ENCODE measurements around the gene RRH.
A peak's percentile ranks its signal among the peaks of the same experiment; 100 is the strongest.
"Not testable (repeated sequence)": the region's sequence is repeated elsewhere in the genome, so short reads cannot be mapped to it uniquely, and the experiment has no call there.

RRH gene, protein sequence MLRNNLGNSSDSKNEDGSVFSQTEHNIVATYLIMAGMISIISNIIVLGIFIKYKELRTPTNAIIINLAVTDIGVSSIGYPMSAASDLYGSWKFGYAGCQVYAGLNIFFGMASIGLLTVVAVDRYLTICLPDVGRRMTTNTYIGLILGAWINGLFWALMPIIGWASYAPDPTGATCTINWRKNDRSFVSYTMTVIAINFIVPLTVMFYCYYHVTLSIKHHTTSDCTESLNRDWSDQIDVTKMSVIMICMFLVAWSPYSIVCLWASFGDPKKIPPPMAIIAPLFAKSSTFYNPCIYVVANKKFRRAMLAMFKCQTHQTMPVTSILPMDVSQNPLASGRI

DNA sequence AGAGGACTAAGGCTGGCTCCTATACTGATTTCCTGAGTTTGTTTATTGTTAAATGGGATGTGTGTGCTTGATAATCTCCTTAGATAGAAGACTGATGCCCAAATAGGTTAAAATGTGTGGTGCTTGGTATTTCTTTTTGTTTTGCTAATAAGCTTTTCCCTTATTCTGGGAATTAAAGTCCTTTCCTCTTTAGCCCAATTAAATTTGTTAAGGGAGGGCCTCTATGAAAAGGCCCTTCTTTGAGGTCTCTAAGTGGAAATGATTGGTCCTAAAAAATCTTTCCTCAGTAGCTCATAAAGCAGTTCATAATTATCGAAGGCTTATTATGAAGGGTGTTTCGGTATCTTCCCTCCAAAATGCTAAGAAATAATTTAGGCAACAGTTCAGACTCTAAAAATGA, at the start of gene RRH:
Gene RRH, plus strand, starts transcription at position 301 of the 400 bp plus-strand sequence. Its CDS starts 56 bp downstream, at position 357.
- DNase-seq = no peak

DNA sequence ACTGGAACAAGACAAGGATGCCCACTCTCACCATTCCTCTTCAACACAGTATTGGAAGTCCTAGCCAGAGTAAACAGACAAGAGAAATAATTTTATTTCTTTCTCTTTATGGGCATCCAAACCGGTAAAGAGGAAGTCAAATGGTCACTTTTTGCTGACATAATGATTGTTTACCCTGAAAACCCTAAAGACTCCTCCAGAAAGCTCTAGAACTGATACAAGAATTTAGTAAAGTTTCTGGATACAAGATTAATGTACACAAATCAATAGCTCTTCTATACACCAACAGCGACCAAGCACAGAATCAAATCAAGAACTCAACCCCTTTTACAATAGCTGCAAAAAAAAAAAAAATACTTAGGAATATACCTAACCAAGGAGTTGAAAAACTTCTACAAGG, 45.7 kb upstream of the RRH start:
- DNase-seq = not testable (repeated sequence)

DNA sequence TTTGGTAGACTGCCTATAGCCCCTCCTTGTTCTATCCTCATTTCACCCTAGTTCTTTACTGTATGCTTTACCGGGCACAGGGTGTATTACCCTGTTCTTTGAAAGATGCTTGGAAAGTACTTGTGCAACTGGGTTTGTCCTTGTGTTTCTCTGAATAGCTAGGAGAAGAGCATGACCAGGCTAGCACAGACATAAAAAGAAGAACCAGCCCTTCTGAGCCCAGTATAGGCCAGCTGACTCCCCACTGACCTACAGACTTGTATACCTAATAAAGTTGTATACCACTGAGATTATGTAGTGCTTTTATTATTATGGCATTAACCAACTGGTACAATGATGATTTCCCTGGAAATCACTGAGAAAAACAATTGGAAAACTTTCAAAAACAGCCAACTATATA, 40.9 kb upstream of the RRH start:
- DNase-seq = no peak

DNA sequence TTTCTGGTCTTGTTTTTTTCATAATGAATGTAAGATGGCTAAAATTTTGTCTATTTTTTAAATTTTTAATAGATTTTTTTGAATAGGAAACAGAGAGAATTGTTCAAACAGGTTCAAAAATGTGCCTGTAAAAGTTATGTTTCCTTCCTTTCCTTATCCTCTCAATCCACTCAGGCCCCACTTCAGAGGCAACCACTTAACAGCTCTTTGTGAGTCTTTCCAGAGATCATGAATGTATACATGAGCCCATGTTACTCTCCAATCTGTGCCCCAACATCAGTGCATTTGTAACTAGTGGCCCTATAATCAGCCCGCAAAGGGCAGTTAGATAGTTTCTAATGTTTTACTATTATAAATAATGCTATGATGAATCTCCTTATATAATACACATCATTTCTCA, 40.0 kb upstream of the RRH start:
- DNase-seq = no peak

DNA sequence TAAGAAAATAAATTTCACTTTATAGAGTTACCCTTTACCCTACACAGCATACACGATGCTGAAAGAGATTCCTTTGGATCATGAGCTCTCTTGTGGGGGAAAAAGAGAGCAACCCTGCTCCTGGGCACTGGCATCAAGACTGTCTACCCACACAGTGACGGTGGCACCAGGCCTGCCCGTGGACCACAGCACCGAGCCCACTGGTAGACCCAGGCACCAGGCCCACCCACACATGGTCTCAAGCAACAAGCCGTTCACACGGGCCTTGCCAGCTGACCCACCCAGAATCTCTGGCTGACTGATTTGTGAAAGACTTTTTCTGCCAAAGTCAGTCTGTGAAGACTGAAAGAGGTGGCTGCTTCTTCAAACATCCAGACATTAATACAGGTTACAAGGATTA, 32.7 kb upstream of the RRH start:
- no peak for DNase-seq

DNA sequence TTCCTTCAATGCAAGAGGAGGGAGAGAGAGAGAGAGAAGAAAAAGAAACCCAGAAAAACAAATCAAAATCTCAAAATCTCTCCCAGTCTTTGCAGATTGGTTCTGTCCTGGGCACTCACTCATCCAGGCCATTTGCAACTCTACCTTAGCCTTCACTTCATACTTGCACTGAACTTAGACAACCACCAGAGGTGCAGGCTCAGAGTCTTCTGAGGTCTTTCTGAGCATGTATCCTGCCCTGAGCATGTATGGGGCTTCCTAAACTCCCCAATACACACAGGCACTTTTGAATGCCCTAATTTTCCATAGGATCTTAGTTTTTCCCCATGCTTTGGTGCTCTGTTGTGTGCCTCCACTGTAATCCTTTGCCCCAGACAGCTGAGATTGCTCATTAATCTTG, 28.9 kb upstream of the RRH start:
- DNase-seq = no peak

DNA sequence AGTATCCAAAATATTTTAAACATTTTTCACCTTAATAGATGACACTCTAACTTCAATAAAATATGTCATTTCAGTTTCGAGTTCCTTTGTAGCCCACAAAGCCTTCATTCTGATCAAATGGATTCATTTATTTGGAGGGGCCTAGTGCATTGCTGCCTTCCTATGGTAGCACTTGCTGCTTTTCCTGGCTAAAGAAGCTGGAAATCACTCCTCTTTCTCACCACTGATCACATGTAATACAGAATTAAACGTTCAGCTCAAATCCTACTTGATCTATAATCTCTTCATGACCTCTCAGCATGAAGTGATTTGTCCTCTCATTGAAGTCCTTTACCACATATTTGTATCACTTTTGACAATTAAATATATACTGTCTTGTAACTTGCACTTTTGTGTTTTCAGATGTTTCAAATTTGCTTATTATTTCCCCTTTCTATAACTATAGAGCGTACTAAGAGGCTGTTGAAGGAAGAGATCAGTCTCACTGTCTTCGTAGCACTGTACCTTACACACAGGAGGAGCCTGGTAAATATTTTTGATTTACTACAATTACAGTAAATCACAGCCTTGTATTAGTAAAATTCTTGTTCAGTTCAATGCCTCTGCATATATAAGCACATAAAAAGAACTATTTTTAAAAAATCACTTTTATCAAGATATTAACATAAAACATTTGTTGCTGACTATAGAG, 26.5 kb upstream of the RRH start:
- no peak for DNase-seq

DNA sequence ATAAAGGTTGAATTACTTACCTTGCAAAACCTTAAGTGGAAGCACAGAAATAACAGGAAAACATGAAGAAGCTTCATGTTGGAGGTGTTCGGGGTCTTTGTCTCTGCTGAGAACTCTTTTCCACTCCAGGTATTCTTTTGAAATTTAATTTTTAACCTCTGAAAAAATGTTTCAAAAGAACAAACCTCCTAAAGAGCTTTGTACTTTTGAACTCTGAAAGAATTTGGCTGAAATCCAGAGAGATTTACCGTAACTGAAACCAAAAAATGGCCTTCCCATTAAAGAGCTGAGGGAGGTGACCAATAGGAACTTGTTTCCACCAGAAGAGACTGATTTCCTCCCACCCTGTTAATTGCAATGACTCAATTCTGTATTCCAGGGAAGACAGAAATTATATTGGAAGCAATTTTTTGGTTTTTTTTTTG, 25.9 kb upstream of the RRH start, which contains the start of gene CFI:
Gene CFI, minus strand, starts transcription at position 105 of the 425 bp plus-strand sequence. Its CDS starts 28 bp downstream, at position 77.
- DNase-seq = no peak

DNA sequence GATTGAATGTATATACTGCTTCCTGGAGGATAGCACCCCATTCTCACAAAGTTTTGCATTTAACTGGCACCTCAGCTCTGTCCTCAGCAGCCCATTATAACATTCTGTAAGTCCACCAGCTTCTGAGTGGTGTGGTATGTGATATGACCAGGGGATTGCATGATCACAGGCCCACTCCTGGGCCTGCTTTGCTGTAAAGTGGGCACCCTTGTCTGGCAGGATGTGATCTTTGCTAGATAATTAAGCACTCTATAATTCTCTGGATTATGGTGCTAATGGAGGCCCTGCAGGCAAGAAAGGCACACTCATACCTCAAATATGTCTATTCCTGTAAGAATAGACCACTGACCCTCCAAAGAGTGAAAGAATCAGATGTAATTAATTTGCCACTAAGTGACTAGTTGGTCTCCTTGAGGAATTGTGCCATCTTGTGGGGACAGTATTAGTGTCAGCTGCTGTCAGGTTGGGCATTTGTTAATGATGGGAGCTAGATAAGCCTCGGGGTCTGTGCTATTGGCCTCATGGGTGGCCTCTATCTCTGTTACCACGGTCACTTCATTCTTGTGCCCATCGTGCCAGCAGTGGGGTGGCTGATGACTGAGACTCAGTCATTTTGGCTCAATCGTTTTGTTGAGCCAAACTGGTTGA, 23.7 kb upstream of the RRH start:
- no peak for DNase-seq

DNA sequence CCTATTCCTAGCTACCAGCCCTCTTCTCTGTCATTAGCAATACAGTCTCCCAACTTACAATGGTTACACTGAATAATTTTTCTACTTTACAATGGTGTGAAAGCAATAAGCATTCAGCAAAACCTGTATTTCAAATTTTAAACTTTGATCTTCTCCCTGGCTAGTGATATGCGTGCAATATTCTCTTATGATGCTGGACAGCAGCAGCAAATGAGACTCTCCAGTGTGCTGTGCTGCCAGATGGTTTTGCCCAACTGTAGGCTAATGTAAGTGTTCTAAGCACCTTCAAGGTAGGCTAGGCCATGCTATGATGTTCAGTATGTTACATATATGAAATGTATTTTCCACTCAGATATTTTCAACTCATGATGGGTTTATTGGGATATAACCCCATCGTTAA, 18.1 kb upstream of the RRH start:
- no peak for DNase-seq

DNA sequence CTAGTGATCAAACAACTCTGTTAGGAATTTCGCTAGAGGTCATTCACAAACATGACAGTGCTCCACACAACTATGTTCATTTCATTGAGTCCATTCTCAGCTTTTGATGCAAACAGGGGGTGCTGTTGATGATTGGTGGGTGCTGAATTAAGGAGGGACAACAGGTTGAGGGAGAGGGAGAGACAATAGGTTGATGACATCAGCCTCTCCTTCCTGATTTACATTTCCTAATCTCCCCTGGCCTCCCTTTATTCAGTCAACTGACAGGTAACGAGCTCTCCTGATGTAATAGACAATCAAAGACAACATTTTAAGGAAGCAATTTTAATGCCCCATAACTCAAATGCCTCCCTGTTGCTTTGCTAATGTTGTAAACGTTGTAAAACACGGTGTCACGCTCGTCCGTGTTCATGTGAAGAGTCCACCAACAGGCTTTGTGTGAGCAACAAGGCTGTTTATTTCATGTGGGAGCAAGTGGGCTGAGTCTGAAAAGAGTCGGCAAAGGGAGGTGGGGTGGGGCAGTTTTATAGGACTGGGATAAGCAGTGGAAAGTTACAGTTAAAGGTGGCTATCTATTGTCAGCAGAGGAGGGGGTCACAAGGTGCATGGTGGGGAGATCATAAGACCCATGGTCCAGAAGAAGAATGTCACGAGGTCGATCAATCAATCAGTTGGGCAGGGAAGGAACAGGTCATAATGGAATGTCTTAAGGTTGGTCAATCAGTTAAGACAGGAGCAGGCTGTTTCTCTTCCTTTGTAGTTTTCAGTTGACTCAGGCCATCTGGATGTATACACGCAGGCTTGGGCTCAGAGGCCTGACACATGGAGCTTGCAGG, 17.0 kb upstream of the RRH start:
- no peak for DNase-seq

DNA sequence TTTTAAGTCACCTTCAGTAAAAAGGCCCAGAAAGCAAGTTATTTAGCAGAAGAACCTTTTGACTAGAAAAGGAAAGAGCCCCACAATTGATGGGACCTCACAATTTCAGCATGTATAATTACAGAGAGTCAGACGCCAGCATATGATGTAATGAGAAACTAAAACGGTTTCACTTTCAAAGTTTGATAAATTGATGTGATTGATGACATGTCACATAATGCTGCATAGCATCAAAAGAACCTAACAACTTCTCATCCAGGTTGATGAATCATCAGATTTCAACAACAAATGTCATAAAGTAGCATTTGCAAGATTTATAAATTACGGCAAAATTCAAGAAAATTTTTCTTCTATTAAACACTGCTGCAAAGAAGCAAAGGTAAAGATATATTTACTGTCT, 16.1 kb upstream of the RRH start:
- DNase-seq = no peak

DNA sequence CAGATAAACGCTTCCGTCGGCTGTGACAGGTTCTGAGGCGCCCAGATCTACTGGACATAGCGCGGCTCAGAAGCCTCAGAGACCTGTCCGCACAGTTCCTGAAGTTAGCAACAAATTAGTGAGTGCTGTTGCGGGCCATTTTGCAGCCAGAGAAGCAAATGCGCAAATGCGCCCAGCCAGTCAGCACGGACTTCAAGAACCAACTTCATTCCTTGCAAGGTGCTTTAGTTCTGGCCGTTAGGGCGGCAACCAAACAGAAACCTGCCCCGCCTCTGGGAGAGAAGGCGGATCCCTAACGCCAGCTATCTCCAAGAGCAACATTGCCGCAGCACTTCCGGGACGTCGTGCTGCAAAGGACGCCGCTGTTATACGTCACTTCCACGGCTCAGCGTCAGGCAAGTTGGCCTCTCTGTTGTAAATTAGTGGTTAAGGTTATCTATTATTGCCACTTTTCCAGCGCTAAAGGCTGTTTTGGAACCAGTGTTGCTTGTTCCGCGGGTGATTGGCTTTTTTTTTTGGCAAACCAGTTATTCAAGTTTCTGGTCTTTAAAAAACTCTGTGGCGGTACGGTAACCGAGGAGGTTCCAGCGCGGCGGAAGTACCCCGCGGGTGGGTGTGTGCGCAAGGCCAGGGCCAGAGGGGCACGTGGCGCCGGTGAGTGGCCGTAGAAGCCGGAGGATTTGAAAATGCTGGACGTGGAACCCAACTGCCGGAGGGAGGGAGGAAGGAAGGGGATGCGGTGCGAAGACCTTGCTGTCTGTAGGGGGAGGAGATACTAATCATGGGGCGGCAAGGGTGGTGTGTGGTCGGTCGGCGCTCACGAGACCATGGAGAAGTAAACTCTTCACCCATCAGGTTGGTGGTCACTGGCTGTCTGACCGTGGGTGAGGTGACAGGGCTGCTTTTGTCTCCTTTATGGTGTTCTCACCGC, 12.4 kb upstream of the RRH start, which contains the start of gene GAR1:
Gene GAR1, plus strand, starts transcription at position 612 of the 931 bp plus-strand sequence. CDS start 403 bp downstream, outside the sequence.
- peak; percentile 79 for DNase-seq

DNA sequence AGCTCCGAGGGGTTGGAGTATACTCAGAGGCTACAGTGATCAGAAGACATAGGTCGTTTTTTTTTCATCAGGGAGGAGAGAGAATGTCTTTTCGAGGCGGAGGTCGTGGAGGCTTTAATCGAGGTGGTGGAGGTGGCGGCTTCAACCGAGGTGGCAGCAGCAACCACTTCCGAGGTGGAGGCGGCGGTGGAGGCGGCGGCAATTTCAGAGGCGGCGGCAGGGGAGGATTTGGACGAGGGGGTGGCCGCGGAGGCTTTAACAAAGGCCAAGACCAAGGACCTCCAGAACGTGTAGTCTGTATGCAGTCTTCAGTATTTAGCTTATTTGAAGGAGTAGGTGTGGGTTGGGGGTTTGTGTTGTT, 11.7 kb upstream of the RRH start:
- DNase-seq = peak; percentile 34

DNA sequence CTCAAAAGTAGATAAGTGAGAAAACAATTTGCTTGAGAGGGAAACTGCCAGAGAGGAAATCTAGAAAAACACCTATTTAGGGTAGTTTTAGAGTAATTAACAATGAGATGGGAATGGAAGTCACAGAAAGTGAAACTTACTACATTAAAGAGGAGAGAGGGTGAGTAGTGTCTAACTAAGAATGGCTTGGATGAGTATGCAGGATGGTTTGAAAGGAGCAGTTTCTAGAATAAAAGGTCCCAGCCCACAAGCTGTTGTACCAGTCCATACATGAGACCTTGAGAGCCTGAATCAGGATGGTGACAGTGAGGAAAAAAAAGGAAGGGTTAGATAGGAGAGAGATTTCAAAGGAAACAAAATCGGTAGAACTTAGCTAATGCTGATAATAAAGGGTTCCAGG, 10.9 kb upstream of the RRH start:
- DNase-seq = no peak

DNA sequence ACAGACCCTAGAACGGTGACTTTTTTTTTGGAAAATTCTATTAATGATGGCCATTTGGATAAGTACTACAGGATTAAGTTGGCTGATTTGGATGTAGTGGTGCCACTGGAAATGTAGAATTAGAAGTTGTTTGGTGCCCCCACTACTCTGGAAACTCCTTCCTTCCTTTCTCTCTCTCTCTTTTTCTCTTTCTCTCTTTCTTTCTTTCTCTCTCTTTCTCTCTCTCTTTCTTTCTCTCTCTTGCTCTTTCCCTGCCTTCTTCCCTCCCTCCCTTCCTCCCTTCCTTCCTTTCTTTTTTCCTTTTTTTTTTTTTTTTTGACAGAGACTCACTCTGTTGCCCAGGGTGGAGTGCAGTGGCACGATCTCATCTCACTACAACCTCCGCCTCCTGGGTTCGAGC, 9.5 kb upstream of the RRH start:
- DNase-seq = no peak

DNA sequence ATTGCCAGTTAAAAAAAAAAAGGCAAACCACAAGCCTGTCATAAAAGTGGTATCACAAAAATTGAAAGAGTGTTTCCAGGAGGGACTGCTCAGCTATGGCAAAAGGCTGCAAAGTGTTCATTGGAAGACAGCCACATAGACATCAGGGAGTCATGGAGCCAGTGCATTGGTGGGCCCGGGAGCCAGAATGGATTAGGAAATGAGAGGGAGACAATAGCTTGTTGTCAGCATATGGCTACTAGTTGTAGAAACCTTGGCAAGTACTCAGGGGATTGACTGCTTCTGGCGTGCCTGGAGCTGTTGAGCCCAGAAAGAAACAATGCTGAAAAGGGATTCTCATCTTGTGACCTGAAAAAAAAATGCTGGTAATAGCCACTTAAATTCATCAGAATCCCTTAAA, 7.2 kb upstream of the RRH start:
- no peak for DNase-seq

DNA sequence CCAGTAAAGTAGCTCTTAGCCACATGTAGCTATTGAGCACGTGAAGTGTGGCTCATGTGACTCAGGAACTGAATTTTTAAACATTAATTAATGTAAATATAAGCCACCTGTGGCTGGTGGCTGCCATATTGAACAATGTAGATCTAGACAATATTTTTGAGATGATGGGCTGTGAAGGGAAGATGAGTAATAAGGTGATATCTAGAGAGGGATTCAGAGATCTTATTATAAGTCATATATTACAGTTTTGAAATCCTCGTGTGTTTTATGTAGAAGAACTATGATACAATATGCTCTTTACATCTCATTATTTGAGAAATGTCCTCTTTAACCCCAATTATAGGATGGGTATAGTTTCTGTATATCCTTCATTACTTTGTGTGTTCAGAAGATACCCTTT, 6.6 kb upstream of the RRH start:
- DNase-seq = no peak

DNA sequence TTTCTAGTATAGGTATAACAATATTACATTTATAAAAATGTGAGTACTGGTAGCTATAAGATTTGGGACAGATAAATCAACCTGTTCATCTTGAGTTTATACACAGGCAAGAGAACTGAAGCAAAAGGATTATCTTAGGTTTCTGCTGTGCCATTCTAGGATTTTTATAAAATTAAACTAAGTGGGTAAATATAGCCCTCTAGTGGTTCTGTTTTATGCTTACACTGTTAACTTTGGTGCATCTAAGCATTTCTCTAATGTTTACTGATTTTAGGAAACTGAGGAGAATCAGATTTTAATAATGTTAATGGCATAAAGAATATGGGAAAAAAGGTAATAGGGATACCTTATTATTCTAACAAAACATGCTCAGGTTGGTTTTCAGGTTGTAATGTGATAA, 1.1 kb upstream of the RRH start:
- no peak for DNase-seq

DNA sequence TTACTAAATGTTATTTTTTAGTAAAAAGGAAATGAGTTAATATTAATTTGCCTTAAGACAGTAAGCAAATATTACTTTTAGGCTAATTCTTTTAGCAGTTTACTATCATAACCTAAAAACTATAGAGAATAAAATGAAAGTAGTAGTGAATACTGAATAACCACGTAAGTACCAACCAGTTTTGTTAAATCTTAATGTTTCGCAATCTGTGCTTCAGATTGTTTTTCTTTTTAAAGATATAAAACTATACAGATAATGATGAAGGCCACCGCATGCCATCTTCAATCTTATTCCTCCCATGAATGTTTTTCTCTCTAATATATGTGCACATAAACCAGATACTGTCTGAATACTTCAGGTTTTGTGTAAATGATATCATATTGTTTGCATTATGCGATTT, 6.0 kb downstream of the RRH start:
- no peak for DNase-seq

DNA sequence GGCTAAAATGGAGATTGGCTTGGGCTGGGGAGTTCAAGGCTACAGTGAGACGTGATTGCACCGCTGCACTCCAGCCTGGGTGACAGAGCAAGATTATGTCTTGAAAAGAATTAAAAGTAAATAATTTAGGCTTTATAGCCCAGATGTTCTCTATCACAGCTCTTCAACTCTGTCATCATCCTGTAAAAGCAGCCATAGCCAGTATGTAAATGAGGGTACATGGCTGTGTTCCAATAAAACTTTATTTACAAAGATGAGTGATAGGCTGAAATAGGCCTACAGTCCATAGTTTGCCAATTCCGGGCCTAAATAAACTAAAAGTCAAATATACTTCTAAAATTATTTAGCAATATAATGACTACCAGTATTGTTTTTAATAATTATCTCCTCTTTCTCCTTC, 9.2 kb downstream of the RRH start:
- no peak for DNase-seq

Data from activated gamma-delta T cell treated with Interleukin-2 at 50 U/mL for 16 hours (primary cell).